SKM-1 treated with dmso at 0.1 percent for 144 hours (cell line): ENCODE measurements around the gene RAB5B.
"Not testable (repeated sequence)": the region's sequence is repeated elsewhere in the genome, so short reads cannot be mapped to it uniquely, and the experiment has no call there.

Source experiments
- DNase-seq: peaks from one replicate; lab custom pipeline; 2025; ENCODE audit not compliant: unreplicated experiment; lab: John Stamatoyannopoulos, UW

Gene RAB5B

GRCh38 chr12:56013482-56013881 is 39.6 kb downstream of the RAB5B start:
- DNase-seq, result no peak

- no peak for DNase-seq
Observed at GRCh38 chr12:56014205-56014604, 40.3 kb downstream of the RAB5B start.

- no peak for DNase-seq
Observed at GRCh38 chr12:56017181-56017580, 43.3 kb downstream of the RAB5B start.

- DNase-seq, result no peak
Observed at GRCh38 chr12:56018356-56018755, 44.5 kb downstream of the RAB5B start.

GRCh38 chr12:56020423-56021184 is 46.7 kb downstream of the RAB5B start, which contains the start of gene IKZF4:
Gene IKZF4 (plus strand): TSS chr12:56021043. CDS start chr12:56021494, 451 bp downstream.
- peak; percentile 75 for DNase-seq

- DNase-seq, result no peak
Observed at GRCh38 chr12:56021889-56022497, 48.1 kb downstream of the RAB5B start.

GRCh38 chr12:56028511-56029165 is 54.8 kb downstream of the RAB5B start:
- no peak for DNase-seq

GRCh38 chr12:56029166-56029519 is 55.3 kb downstream of the RAB5B start:
- DNase-seq, result no peak

GRCh38 chr12:56029666-56030293 is 55.9 kb downstream of the RAB5B start:
- DNase-seq, result peak; percentile 23

- no peak for DNase-seq
Observed at GRCh38 chr12:56031987-56032386, 58.1 kb downstream of the RAB5B start.

GRCh38 chr12:56034586-56035332 is 60.9 kb downstream of the RAB5B start:
- no peak for DNase-seq

- DNase-seq, result no peak
Observed at GRCh38 chr12:56037161-56037560, 63.3 kb downstream of the RAB5B start.

- no peak for DNase-seq
Observed at GRCh38 chr12:56038022-56038655, 64.3 kb downstream of the RAB5B start.

GRCh38 chr12:56040151-56040550 is 66.3 kb downstream of the RAB5B start:
- DNase-seq, result no peak

GRCh38 chr12:56040963-56041551 is 67.2 kb downstream of the RAB5B start:
- DNase-seq, result no peak

GRCh38 chr12:56041552-56042429 is 67.9 kb downstream of the RAB5B start, which contains the start of gene RPS26:
Gene RPS26 (plus strand): TSS chr12:56041918. CDS start chr12:56042167, 249 bp downstream.
- peak; percentile 89 for DNase-seq

GRCh38 chr12:56042430-56042813 is 68.5 kb downstream of the RAB5B start:
- not testable (repeated sequence) for DNase-seq

- no peak for DNase-seq
Observed at GRCh38 chr12:56042843-56043242, 69.0 kb downstream of the RAB5B start.
